ENCODE results near the gene KIRREL3.

GRCh38 chr11:127034973-127035372 lies 34.4 kb upstream of the KIRREL3 start:
- TF ChIP-seq CTCF (IDR thresholded peaks at IDR 0.05; ENCODE audit: insufficient read depth, low read length, poor library complexity, severe bottlenecking) (no peak), EZH2phosphoT487 (conservative IDR thresholded peaks at IDR 0.05; ENCODE audit: low read length) (no peak)

Data from SU-DHL-6 (cell line).